Neural progenitor cell (in vitro differentiated cells): ENCODE results near the gene ALG12.

Experiments used
- CTCF ChIP-seq: fragments of 200-600 bp; sonication (generic); IDR thresholded peaks from 2 replicates; pipeline ENCODE4 v1.5.1; 2017; ENCODE audit warnings: antibody characterized with exemption, mild to moderate bottlenecking
- EZH2 ChIP-seq: fragments of 200-600 bp; sonication (generic); IDR thresholded peaks from 2 replicates; pipeline ENCODE4 v1.6.1; 2017; ENCODE audit warnings: antibody characterized with exemption, mild to moderate bottlenecking, moderate library complexity
- EZH2phosphoT487 ChIP-seq: fragments of 200-600 bp; sonication (generic); IDR thresholded peaks from 2 replicates; pipeline ENCODE4 v1.6.1; 2017; ENCODE audit warnings: antibody characterized with exemption

GRCh38 chr22:49903322-49904039, 14.8 kb downstream of the ALG12 start:
- TF ChIP-seq CTCF = no peak
- no peak for TF ChIP-seq EZH2
- TF ChIP-seq EZH2phosphoT487 = no peak
